PC-9 (cell line): Measurements from ENCODE around the gene TNIK. TPM values are rescaled to one million over a fixed set of nuclear protein-coding genes. Genes with fewer than 3 reads are reported as not detected.

Source experiments
- BruUV-seq: library from RNA; stranded (reverse); fragments of 400-500 nt; replicated peaks from 2 replicates; lab custom pipeline; 2021; lab: Mats Ljungman, UMichigan
- CTCF ChIA-PET: fragments of 300-600 bp; sonication (Branson Sonifier 250); formaldehyde crosslinking; loops from one replicate; lab custom pipeline; 2022; ENCODE audit warnings: antibody characterized with exemption; lab: Charles Lee
- POLR2A ChIA-PET: fragments of 300-600 bp; sonication (Branson Sonifier 250); formaldehyde crosslinking; loops from one replicate; lab custom pipeline; 2022; ENCODE audit warnings: antibody characterized with exemption; ENCODE audit not compliant: unreplicated experiment; lab: Charles Lee
- DNase-seq, 2 experiments: peaks; one replicate each; pipeline versions ENCODE4 v3.0.0 to v3.0.0-alpha.2; 2015 to 2022; ENCODE audit warnings: mixed read lengths in 1 of 2
- H2AFZ ChIP-seq: fragments of 200-600 bp; sonication (generic); 2 replicates; pipeline ENCODE4 v1.8.1; 2017; ENCODE audit warnings: antibody characterized with exemption
- H3F3A ChIP-seq: fragments of 200-600 bp; sonication (generic); 2 replicates; pipeline ENCODE4 v1.8.1; 2017; ENCODE audit warnings: antibody characterized with exemption, mild to moderate bottlenecking, low read depth; ENCODE audit not compliant: insufficient read depth
- H3K27ac ChIP-seq: fragments of 200-600 bp; sonication (generic); 2 replicates; pipeline ENCODE4 v1.6.1; 2016; ENCODE audit warnings: mixed run types
- H3K27me3 ChIP-seq: fragments of 200-600 bp; sonication (generic); 2 replicates; pipeline ENCODE4 v1.6.1; 2016; ENCODE audit warnings: low read depth, mixed run types; ENCODE audit not compliant: insufficient read depth
- H3K36me3 ChIP-seq: fragments of 200-600 bp; sonication (generic); 2 replicates; pipeline ENCODE4 v1.6.1; 2016; ENCODE audit warnings: low read depth, mixed run types
- H3K4me1 ChIP-seq: fragments of 200-600 bp; sonication (generic); replicated peaks from 2 replicates; pipeline ENCODE4 v1.6.1; 2016; ENCODE audit warnings: mixed run types; ENCODE audit not compliant: insufficient read depth
- H3K4me2 ChIP-seq: fragments of 200-600 bp; sonication (generic); 2 replicates; pipeline ENCODE4 v1.6.1; 2017; ENCODE audit warnings: mixed run types
- H3K4me3 ChIP-seq: fragments of 200-600 bp; sonication (generic); 2 replicates; pipeline ENCODE4 v1.6.1; 2016; ENCODE audit warnings: mixed run types
- H3K79me2 ChIP-seq: fragments of 200-600 bp; sonication (generic); 2 replicates; pipeline ENCODE4 v1.6.1; 2017; ENCODE audit warnings: low read depth, mixed run types
- H3K9me2 ChIP-seq: fragments of 200-600 bp; sonication (generic); 2 replicates; pipeline ENCODE4 v1.8.1; 2017; ENCODE audit warnings: mild to moderate bottlenecking; ENCODE audit not compliant: insufficient read depth
- H3K9me3 ChIP-seq: fragments of 200-600 bp; sonication (generic); 2 replicates; pipeline ENCODE4 v1.8.1; 2016; ENCODE audit warnings: low read depth; ENCODE audit not compliant: insufficient read depth
- H4K20me1 ChIP-seq: fragments of 200-600 bp; sonication (generic); 2 replicates; pipeline ENCODE4 v1.8.1; 2017; ENCODE audit not compliant: insufficient read depth
- CTCF ChIP-seq: fragments of 200-600 bp; sonication (generic); conservative IDR thresholded peaks from 2 replicates; pipeline ENCODE4 v1.6.1; 2017; ENCODE audit warnings: mixed run types, antibody characterized with exemption, mild to moderate bottlenecking, moderate library complexity
- EZH2 ChIP-seq: fragments of 200-600 bp; sonication (generic); IDR thresholded peaks from 2 replicates; pipeline ENCODE4 v1.8.0; 2017; ENCODE audit warnings: antibody characterized with exemption, low read depth
- intact Hi-C: fragments of 100-400 bp; cut with micrococcal nuclease; formaldehyde crosslinking; loops from one replicate; pipeline ENCODE4 v1.10.0; 2022; ENCODE audit not compliant: unreplicated experiment
- total RNA-seq: library from RNA; stranded (reverse); gene quantifications from 2 replicates; pipeline ENCODE4 v1.2.3, GENCODE V29; 2021

Gene TNIK
- total RNA-seq, 1 experiment from 2014 or later = 30.7 TPM

GRCh38 chr3:171345107-171345843 lies 114.9 kb downstream of the TNIK start:
- no TSS peak for BruUV-seq
- CTCF ChIA-PET = no interaction called here
- peaks cover 31% of the 10 kb centered on the region for H3F3A ChIP-seq
- H3K27me3 ChIP-seq = no peaks in the 10 kb centered on the region
- peaks cover 38% of the 10 kb centered on the region for H3K4me1 ChIP-seq
- peaks cover 5% of the 10 kb centered on the region; the same call in 1 of the 2 replicates for H3K9me3 ChIP-seq
- H3K27ac ChIP-seq = no peak overlapping the region
- no peak for DNase-seq
- intact Hi-C loops = no loop called here
- H3K9me2 ChIP-seq = no peaks in the 10 kb centered on the region
- POLR2A ChIA-PET = no interaction called here
- peaks cover 53% of the 10 kb centered on the region; the same call in 1 of the 2 replicates for H3K79me2 ChIP-seq
- no peak overlapping the region for H3K4me3 ChIP-seq
- TF ChIP-seq CTCF = no peak
- no peak for TF ChIP-seq EZH2
- H2AFZ ChIP-seq = no peak overlapping the region
- no peak overlapping the region for H3K4me2 ChIP-seq
- no peaks in the 10 kb centered on the region for H4K20me1 ChIP-seq
- peaks cover 7% of the 10 kb centered on the region; the same call in 1 of the 2 replicates for H3K36me3 ChIP-seq

DNA sequence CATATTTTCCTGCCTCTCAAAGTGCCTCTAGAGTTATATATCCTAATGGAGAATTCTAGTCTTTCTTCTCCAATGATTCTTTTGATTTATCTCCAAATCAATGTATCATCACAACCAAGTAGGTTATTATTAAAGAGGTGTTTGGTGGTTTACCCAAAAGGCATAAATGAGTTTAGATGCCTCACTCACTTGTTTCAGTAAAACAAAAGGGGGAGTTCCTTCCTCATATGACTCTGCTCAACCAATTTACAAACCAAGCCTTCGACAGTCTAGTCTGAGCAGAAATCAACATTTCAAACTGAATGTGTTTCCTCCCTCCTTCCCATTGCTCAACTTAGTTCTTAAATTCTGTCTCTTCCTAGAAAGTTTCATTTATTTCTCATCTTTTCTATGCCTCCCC lies 116.5 kb downstream of the TNIK start:
- BruUV-seq = no TSS peak
- Histone ChIP-seq H2AFZ (no peak overlapping the region), H3F3A (peaks cover 19% of the 10 kb centered on the region; the same call in 1 of the 2 replicates), H3K9me3 (peaks cover 5% of the 10 kb centered on the region; the same call in 1 of the 2 replicates), H3K4me1 (peaks cover 24% of the 10 kb centered on the region), H3K36me3 (peaks cover 7% of the 10 kb centered on the region; the same call in 1 of the 2 replicates), H3K27ac (no peak overlapping the region), H4K20me1 (no peaks in the 10 kb centered on the region), H3K4me2 (no peak overlapping the region), H3K9me2 (no peaks in the 10 kb centered on the region), H3K79me2 (peaks cover 41% of the 10 kb centered on the region; the same call in 1 of the 2 replicates), H3K4me3 (no peak overlapping the region), H3K27me3 (no peaks in the 10 kb centered on the region)
- no peak for DNase-seq
- POLR2A ChIA-PET = no interaction called here
- TF ChIP-seq EZH2 (no peak), CTCF (no peak)
- intact Hi-C loops = no loop called here
- CTCF ChIA-PET = no interaction called here

- BruUV-seq = no TSS peak
- Histone ChIP-seq H3F3A (peaks cover 15% of the 10 kb centered on the region; the same call in 1 of the 2 replicates), H4K20me1 (no peaks in the 10 kb centered on the region), H3K79me2 (peaks cover 34% of the 10 kb centered on the region; the same call in 1 of the 2 replicates), H3K4me2 (no peak overlapping the region), H3K9me2 (no peaks in the 10 kb centered on the region), H3K27me3 (no peaks in the 10 kb centered on the region), H3K27ac (no peak overlapping the region), H3K4me1 (peaks cover 16% of the 10 kb centered on the region), H3K4me3 (no peak overlapping the region), H2AFZ (no peak overlapping the region), H3K36me3 (peaks cover 7% of the 10 kb centered on the region; the same call in 1 of the 2 replicates), H3K9me3 (peaks cover 5% of the 10 kb centered on the region; the same call in 1 of the 2 replicates)
- CTCF ChIA-PET = no interaction called here
- no peak for TF ChIP-seq EZH2
- TF ChIP-seq CTCF = no peak
- intact Hi-C loops = no loop called here
- POLR2A ChIA-PET = interaction anchor here (0.7 kb wide), 1 partner anchor 701 kb away, joined by 4 read pairs; no protein-coding TSS in a partner anchor
- DNase-seq = no peak
Observed at GRCh38 chr3:171342783-171343420, 117.3 kb downstream of the TNIK start.
